HepG2 (cell line): Measurements from ENCODE around the gene BPIFB6. TPM values are rescaled to one million over a fixed set of nuclear protein-coding genes. Genes with fewer than 3 reads are reported as not detected.

ENCODE experiments used
- CHCHD3 ChIP-seq: sonication (generic); formaldehyde crosslinking; IDR thresholded peaks from 2 replicates; pipeline ENCODE4 v1.8.0; 2022; ENCODE audit warnings: mild to moderate bottlenecking, missing genetic modification reagents, moderate library complexity
- ELF3 ChIP-seq: IDR thresholded peaks from 2 replicates; pipeline ENCODE4 v1.6.1; 2016; ENCODE audit warnings: missing genetic modification reagents, missing compliant biosample characterization
- ETV5 ChIP-seq: IDR thresholded peaks from 2 replicates; pipeline ENCODE4 v1.6.1; 2018; ENCODE audit warnings: missing biosample characterization, missing genetic modification reagents, inconsistent platforms, borderline replicate concordance
- MAZ ChIP-seq, 2 experiments: sonication (generic) in 1 of 2; formaldehyde crosslinking in 1 of 2; IDR thresholded peaks; 2 replicates each; pipeline versions ENCODE4 v1.5.0 to v1.6.1; 2012 to 2020; ENCODE audit warnings: low read depth in 2 of 2, mild to moderate bottlenecking in 2 of 2, borderline replicate concordance in 1 of 2, improper control_type of control experiment in 1 of 2, low read length in 1 of 2, missing genetic modification reagents in 1 of 2, moderate library complexity in 1 of 2
- MLLT10 ChIP-seq: sonication (generic); formaldehyde crosslinking; IDR thresholded peaks from 2 replicates; pipeline ENCODE4 v1.4.0; 2020; ENCODE audit warnings: missing genetic modification reagents
- NCOR1 ChIP-seq: fragments of 200-600 bp; sonication (generic); IDR thresholded peaks from 2 replicates; pipeline ENCODE4 v1.7.0; 2017; ENCODE audit warnings: antibody characterized with exemption, low read length, borderline replicate concordance
- NR2F6 ChIP-seq, 2 experiments: IDR thresholded peaks; 2 replicates each; pipeline ENCODE4 v1.6.1; 2016; ENCODE audit warnings: antibody characterized with exemption in 1 of 2, mild to moderate bottlenecking in 1 of 2
- PBX3 ChIP-seq: sonication (generic); formaldehyde crosslinking; IDR thresholded peaks from 2 replicates; pipeline ENCODE4 v1.8.1; 2023; ENCODE audit warnings: missing genetic modification reagents, inconsistent platforms, borderline replicate concordance
- ZNF136 ChIP-seq: sonication (generic); formaldehyde crosslinking; IDR thresholded peaks from 2 replicates; pipeline ENCODE4 v1.8.1; 2022; ENCODE audit warnings: low read depth, mild to moderate bottlenecking, moderate library complexity, missing genetic modification reagents
- ZNF207 ChIP-seq: fragments of 450-650 bp; IDR thresholded peaks from 2 replicates; pipeline ENCODE4 v1.6.1; 2016; ENCODE audit warnings: antibody characterized with exemption, borderline replicate concordance
- ZNF235 ChIP-seq: sonication (generic); formaldehyde crosslinking; IDR thresholded peaks from 2 replicates; pipeline ENCODE4 v1.8.1; 2023; ENCODE audit warnings: mild to moderate bottlenecking, missing genetic modification reagents, borderline replicate concordance
- ZNF335 ChIP-seq: sonication (generic); formaldehyde crosslinking; IDR thresholded peaks from 2 replicates; pipeline ENCODE4 v1.4.0; 2020; ENCODE audit warnings: missing genetic modification reagents
- ZNF407 ChIP-seq: sonication (generic); formaldehyde crosslinking; IDR thresholded peaks from one replicate; pipeline ENCODE4 v1.5.1; 2020; ENCODE audit warnings: mild to moderate bottlenecking, missing genetic modification reagents; ENCODE audit errors: not compliant biosample characterization
- polyA plus RNA-seq, 8 experiments: library from polyadenylated mRNA; depleted of rRNA in 3 of 8; stranded (reverse) in 7 of 8; unstranded in 1 of 8; fragments of >200 nt; fragmentation: Illumina TruSeq in 4 of 8; extraction: Trizol in 4 of 8; gene quantifications; 2 replicates each; pipeline versions ENCODE4 v1.2.1 to v1.2.3, GENCODE V29; 2011 to 2016; ENCODE audit warnings: low read depth in 4 of 8, missing spikeins in 1 of 8, mixed read lengths in 1 of 8; ENCODE audit not compliant: insufficient read depth in 1 of 8
- total RNA-seq, 5 experiments: library from RNA; depleted of rRNA; stranded (reverse); fragments of >200 nt; fragmentation: Illumina TruSeq; extraction: Trizol; gene quantifications; 2 replicates each; pipeline ENCODE4 v1.2.3, GENCODE V29; 2016; ENCODE audit warnings: low read depth in 1 of 5
- TF ChIP-seq, protein P1 (sequence below): sonication (generic); formaldehyde crosslinking; IDR thresholded peaks from 2 replicates; pipeline ENCODE4 v1.8.0; 2022; ENCODE audit warnings: mild to moderate bottlenecking, missing genetic modification reagents, moderate library complexity
- TF ChIP-seq, protein P2 (sequence below): sonication (generic); formaldehyde crosslinking; IDR thresholded peaks from 2 replicates; pipeline ENCODE4 v1.5.1; 2020; ENCODE audit warnings: missing genetic modification reagents, mild to moderate bottlenecking, borderline replicate concordance

BPIFB6 gene
- total and polyA plus RNA-seq, 2 of the 13 experiments (the other 11 are each of a cell fraction or from before 2014, with no cell fraction given) = 0.13 to 1.7 TPM

DNA sequence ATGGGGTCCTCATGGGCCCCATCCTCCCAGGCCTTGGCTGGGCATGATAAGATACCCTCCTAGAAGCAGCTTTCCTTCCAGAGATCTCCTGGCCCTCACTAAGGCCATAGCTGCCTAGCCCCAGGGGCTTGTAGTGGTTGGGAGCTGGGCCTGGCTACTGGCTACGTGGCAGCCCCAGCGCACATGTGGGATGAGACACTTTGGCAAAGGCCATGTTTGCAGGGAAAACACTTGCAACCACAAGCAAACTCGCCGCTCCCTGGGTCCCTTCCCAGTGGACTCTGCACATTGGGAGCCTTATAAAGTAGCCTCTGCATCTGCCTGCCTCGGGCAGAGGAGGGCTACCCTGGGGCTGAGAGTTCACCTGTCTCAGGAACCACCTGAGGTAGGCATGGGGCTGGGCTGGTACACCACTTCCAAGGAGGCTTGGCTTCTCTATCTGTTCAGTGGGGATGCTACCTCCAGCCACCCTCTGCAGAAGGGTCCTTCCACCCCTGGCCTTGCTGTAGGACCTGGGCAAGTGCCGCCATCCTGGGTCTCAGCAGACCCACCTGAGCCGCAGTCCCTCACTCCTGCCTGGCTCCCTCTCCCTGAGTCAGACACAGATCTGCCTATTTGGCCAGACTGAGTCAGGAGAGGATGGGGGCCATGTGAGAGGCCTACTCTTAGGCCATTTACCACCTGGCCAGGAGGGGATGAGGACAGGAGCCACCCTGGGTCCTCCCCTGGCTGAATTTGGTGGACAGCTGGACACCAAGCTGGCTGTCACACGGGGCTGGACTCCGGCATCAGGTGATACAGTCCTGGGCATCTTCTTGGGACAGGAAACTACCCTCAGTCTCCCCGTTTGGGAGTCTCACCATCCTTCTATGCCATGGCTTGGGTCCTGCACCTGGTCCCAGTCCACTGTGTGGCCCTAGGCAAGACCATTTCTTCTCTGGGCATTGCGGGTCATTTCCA, 23.8 kb upstream of the BPIFB6 start, which contains the start of gene BPIFB2 (continued):
- TF ChIP-seq ZNF335 = peak; percentile 96
- TF ChIP-seq ETV5 (CRISPR knock-in tag) = peak; percentile 89; the same call in 1 of the 2 replicates
- no peak for TF ChIP-seq CHCHD3 (CRISPR knock-in tag)
- peak; percentile 85 for TF ChIP-seq ELF3
- TF ChIP-seq MLLT10 = no peak
- peak; percentile 21 for TF ChIP-seq ZNF407 (CRISPR knock-in tag)
- TF ChIP-seq PBX3 (CRISPR knock-in tag) = 0 out of 2 replicates have a peak, but pooled peaks have one; percentile 71
- 0 out of 2 replicates have a peak, but pooled peaks have one; percentile 45 for TF ChIP-seq ZNF235 (CRISPR knock-in tag)
- TF ChIP-seq ZNF136 (CRISPR knock-in tag) = peak; percentile 27; the same call in 1 of the 2 replicates
- TF ChIP-seq NCOR1 = peak; percentile 56; the same call in 1 of the 2 replicates
- TF ChIP-seq, protein P1, sequence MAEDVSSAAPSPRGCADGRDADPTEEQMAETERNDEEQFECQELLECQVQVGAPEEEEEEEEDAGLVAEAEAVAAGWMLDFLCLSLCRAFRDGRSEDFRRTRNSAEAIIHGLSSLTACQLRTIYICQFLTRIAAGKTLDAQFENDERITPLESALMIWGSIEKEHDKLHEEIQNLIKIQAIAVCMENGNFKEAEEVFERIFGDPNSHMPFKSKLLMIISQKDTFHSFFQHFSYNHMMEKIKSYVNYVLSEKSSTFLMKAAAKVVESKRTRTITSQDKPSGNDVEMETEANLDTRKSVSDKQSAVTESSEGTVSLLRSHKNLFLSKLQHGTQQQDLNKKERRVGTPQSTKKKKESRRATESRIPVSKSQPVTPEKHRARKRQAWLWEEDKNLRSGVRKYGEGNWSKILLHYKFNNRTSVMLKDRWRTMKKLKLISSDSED (CRISPR knock-in tag) = no peak; the same call in 1 of the 2 replicates
- peak; percentile 83 for TF ChIP-seq NR2F6 (IDR thresholded peaks at IDR 0.05)
- TF ChIP-seq NR2F6 (CRISPR knock-in tag; IDR thresholded peaks at IDR 0.05) = peak; percentile 82
- TF ChIP-seq, protein P2, sequence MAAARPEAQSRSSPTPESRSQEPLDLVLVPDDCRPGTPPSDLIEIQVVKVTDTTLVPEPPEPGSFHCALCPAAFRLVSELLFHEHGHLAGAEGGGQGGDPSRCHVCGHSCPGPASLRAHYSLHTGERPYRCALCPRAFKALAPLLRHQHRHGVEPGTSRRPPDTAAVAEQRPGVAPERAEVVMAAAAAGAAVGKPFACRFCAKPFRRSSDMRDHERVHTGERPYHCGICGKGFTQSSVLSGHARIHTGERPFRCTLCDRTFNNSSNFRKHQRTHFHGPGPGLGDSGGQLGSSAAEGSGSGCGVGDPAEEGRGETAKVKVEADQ = peak; percentile 95
- no peak for TF ChIP-seq ZNF207
- peak; percentile 46; the same call in 1 of the 2 replicates for TF ChIP-seq MAZ (IDR thresholded peaks at IDR 0.05; ENCODE audit: borderline replicate concordance, low read depth, low read length)
- peak; percentile 85 for TF ChIP-seq MAZ (CRISPR knock-in tag; IDR thresholded peaks at IDR 0.05; ENCODE audit: low read depth)
